Muscle layer of duodenum (tissue), 2 donors: ENCODE results near the gene USP13.

Experiments used
- H3K27ac ChIP-seq: one replicate; pipeline ENCODE4 v1.7.0; 2013; ENCODE audit warnings: mild to moderate bottlenecking, low read length
- H3K27me3 ChIP-seq: one replicate; pipeline ENCODE4 v1.7.0; 2013; ENCODE audit warnings: low read depth, mild to moderate bottlenecking, control low read depth, low read length
- H3K36me3 ChIP-seq, 2 donors: one replicate each; pipeline ENCODE4 v1.7.0; 2013; ENCODE audit warnings: low read length in 2 of 2, control low read depth in 1 of 2, mild to moderate bottlenecking in 1 of 2; ENCODE audit not compliant: insufficient read depth in 2 of 2, control insufficient read depth in 1 of 2
- H3K4me1 ChIP-seq, 2 donors: one replicate each; pipeline ENCODE4 v1.7.0; 2013; ENCODE audit warnings: low read length in 2 of 2, mild to moderate bottlenecking in 2 of 2, control low read depth in 1 of 2, moderate library complexity in 1 of 2; ENCODE audit not compliant: insufficient read depth in 2 of 2, control insufficient read depth in 1 of 2
- H3K4me3 ChIP-seq, 2 donors: one replicate each; pipeline ENCODE4 v1.7.0; 2013; ENCODE audit warnings: low read length in 2 of 2, low read depth in 1 of 2, mild to moderate bottlenecking in 1 of 2
- H3K9me3 ChIP-seq, 2 donors: one replicate each; pipeline ENCODE4 v1.7.0; 2013; ENCODE audit warnings: low read length in 2 of 2, control low read depth in 1 of 2, mild to moderate bottlenecking in 1 of 2; ENCODE audit not compliant: control insufficient read depth in 1 of 2
- donor health status: healthy.

Gene USP13

DNA sequence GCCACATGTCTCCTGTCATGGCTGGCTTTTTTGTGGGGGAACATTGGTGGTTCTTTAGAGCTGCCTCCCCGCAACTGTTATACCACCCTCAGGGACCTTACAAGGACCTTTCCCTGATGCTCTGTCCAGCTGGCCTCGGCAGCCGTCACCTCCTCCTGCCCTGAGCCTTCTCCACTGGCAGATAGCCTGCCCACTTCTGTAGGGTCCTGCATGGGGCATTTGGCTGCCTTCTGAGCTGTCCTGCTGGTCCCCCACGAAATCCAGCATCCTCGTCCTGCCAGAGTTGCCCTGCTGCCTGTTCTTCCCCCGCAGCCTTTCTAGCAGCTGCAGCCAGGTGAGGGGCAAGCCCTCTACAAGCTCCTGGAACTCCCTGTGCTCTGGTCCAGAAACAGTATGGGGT is 86.2 kb downstream of the USP13 start:
- Histone ChIP-seq H3K9me3 (no peaks in the 10 kb centered on the region), H3K4me1 (no peaks in the 10 kb centered on the region), H3K27ac (no peak overlapping the region), H3K36me3 (peaks cover 0 to 5% of the 10 kb centered on the region in 2 donors), H3K27me3 (no peaks in the 10 kb centered on the region), H3K4me3 (no peak overlapping the region)

DNA sequence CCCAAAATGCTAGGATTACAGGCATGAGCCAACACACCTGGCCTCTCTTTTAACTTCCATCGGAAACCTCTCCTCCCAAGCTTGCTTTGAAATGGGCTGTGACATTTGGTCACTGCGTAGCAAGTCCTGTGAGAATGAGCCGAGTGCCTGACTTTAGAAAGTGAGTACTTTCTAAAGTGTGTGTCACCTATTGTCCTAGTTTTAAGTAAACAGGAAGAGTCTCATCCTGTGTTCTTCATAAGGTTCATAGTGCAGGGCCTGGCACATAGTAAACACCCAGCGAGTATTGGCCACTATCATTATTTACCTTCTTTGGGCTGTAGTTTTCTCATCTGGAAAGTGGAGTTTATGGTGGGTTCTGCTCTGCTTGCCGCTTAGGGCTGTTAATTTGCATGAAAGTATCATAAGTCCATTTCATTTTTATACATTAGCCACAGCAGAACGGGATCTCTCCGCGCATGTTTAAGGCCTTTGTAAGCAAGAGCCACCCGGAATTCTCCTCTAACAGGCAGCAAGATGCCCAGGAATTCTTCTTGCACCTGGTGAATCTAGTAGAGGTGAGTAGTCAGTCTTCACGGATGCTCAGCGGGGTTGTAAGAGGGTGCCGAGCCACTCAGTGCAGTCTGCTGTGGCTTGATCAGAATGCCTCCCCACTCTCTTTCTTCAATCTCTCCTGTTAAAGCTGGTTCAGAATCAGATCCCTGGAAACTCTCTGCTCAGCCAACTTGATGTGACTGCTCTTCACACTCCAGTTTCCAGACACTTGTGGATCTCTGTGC is 87.2 kb downstream of the USP13 start:
- no peaks in the 10 kb centered on the region for H3K9me3 ChIP-seq
- H3K4me1 ChIP-seq: no peaks in the 10 kb centered on the region
- no peak overlapping the region for H3K27ac ChIP-seq
- H3K27me3 ChIP-seq: no peaks in the 10 kb centered on the region
- H3K36me3 ChIP-seq: peaks cover 5 to 7% of the 10 kb centered on the region in 2 donors
- H3K4me3 ChIP-seq: no peak overlapping the region

DNA sequence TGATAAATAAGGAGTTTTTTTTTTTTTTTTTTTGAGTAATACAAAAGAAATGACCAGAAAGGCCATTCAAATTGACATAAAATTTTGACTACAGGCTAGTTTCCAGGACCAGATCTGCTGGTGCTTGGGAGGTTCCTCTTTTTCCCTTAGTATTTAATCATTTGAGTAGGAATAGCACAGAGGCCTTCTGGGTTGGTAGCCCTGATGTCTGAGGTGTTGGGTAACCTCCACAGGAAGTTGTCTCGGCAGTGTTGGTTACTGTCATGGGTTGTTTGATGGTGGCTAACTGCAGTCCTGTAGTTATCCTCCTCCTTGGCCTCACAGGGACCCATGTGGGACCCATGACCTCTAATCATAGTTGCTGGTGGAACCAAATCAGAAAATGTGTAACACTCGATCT is 91.1 kb downstream of the USP13 start:
- Histone ChIP-seq H3K9me3 (no peaks in the 10 kb centered on the region), H3K36me3 (peaks cover 5 to 7% of the 10 kb centered on the region in 2 donors), H3K27me3 (no peaks in the 10 kb centered on the region), H3K27ac (no peak overlapping the region), H3K4me3 (no peak overlapping the region), H3K4me1 (no peaks in the 10 kb centered on the region)

DNA sequence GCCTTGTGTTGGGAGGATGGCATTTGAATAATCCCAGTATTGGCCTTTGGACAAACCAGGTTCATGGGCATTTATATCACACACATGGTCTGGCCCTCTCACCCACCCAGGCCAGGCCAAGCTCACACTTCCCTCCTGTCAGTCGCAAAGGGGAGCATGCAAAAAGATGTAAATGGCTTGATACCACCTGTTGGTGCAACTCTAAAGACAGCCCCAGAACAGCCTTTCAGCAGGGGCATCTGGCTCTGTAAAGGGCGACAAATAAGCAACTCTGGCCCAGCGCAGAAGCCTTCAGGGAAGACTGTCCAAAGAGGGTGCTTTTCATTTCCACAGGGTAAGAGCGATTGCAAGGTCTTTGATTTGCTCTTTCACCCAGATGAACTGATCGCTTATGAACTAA is 91.8 kb downstream of the USP13 start:
- no peak overlapping the region for H3K27ac ChIP-seq
- H3K27me3 ChIP-seq: no peaks in the 10 kb centered on the region
- no peak overlapping the region for H3K4me3 ChIP-seq
- H3K9me3 ChIP-seq: no peaks in the 10 kb centered on the region
- peaks cover 5 to 7% of the 10 kb centered on the region in 2 donors for H3K36me3 ChIP-seq
- no peaks in the 10 kb centered on the region for H3K4me1 ChIP-seq

DNA sequence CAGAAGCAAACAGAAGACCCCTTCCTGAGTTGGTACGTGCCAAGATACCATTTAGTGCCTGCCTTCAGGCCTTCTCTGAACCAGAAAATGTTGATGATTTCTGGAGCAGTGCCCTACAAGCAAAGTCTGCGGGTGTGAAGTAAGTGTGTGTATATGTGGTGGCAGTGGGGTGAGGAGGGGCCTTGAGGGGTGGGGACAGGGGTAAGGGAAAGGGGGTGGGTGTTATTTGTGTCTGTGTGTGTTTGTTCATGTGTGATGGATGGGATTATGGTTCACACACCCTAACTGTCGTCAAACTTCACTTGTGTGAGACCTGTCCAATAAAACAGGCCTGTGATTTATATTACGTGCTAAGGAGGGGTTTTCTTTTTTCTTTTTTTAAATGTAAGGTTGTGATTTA is 92.2 kb downstream of the USP13 start:
- Histone ChIP-seq H3K4me1 (no peaks in the 10 kb centered on the region), H3K36me3 (peaks cover 5 to 7% of the 10 kb centered on the region in 2 donors), H3K9me3 (no peaks in the 10 kb centered on the region), H3K27me3 (no peaks in the 10 kb centered on the region), H3K4me3 (no peak overlapping the region), H3K27ac (no peak overlapping the region)

DNA sequence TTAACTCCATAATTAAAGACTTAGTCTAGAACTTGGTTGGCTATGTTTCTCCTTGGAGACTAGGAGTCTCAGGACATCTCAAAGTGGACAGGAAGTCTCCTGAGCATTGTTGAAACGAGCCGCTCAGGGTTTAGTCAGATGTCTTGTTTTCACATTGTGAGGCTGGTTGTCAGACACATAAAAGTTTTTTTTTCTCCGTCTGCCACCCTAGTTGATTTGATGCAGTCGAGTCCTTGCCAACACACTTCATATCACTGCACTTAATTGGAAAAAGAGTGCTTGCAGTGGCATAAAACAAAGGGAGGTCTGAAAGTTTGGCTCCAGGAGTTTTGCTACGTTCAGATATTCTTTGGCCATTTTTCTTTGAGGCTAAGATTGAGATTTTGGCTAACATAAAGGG is 92.9 kb downstream of the USP13 start:
- Histone ChIP-seq H3K9me3 (no peaks in the 10 kb centered on the region), H3K27me3 (no peaks in the 10 kb centered on the region), H3K4me1 (no peaks in the 10 kb centered on the region), H3K27ac (no peak overlapping the region), H3K4me3 (no peak overlapping the region), H3K36me3 (peaks cover 5 to 7% of the 10 kb centered on the region in 2 donors)

DNA sequence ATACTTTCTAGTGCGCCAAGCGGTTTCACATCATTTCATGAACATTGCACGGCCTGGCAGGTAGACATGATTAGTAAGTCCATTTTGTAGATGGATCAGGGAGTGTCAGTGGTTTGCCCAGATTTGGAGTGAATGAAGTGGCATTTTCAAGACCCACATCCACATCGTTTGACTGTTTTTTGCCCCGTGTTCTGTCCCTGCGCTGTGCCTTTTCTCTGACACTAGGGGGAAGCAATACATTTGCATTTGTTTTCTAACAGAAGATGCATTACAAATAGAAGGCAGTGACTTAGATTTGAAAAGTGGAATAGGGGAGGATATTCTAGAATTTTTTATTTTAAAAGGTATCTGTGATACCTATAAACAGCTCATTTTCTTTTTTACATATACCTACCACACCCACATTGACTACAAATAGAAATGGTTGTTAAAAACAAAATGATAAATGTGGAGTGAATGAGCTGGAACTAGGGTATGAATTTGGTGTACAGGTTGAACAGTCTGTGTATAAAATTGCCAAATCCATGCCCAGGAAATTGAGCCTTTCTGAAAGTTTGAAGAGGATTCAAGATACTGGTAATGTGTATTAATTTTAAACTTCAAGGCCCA is 98.0 kb downstream of the USP13 start:
- H3K27me3 ChIP-seq: no peaks in the 10 kb centered on the region
- H3K4me3 ChIP-seq: no peak overlapping the region
- peaks cover 4 to 14% of the 10 kb centered on the region in 2 donors for H3K36me3 ChIP-seq
- no peaks in the 10 kb centered on the region for H3K4me1 ChIP-seq
- H3K9me3 ChIP-seq: no peaks in the 10 kb centered on the region
- no peak overlapping the region for H3K27ac ChIP-seq

DNA sequence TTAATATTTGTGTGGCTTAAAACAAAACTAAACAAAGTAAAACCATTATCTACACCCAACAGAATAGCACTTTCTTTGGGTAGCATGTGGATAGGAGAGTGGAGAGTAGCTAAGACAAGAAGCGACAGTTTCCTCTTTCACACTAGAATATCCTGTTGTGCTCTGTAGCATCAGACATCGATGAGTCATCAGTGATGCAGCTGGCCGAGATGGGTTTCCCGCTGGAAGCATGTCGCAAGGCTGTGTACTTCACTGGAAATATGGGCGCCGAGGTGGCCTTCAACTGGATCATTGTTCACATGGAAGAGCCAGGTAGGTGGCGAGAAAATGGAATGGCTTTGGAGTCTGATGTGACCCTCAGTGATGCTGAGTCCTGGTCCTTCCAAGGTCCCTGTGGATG is 108.1 kb downstream of the USP13 start:
- no peak overlapping the region for H3K27ac ChIP-seq
- H3K4me1 ChIP-seq: no peaks in the 10 kb centered on the region
- peaks cover 5 to 32% of the 10 kb centered on the region in 2 donors for H3K36me3 ChIP-seq
- no peak overlapping the region for H3K4me3 ChIP-seq
- H3K27me3 ChIP-seq: no peaks in the 10 kb centered on the region
- H3K9me3 ChIP-seq: no peaks in the 10 kb centered on the region

DNA sequence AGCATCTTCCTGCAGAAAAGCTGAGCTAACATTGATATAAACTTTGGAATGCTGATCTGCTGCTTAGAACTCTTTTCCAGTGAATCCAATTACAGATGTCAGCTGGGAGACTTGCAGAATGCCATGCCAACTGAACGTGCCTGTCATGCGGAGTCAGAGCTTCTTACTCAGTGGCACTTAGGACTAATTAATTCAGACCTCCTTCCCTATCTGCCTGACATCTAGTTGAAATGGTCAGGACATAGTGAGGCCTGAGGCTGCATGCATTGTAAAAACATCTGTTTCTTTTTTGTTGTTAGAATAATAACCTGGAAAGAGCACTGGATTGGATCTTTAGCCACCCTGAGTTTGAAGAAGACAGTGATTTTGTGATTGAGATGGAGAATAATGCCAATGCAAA is 112.6 kb downstream of the USP13 start:
- H3K4me1 ChIP-seq: no peaks in the 10 kb centered on the region
- no peak overlapping the region for H3K27ac ChIP-seq
- no peak overlapping the region for H3K4me3 ChIP-seq
- no peaks in the 10 kb centered on the region for H3K27me3 ChIP-seq
- peaks cover 5 to 40% of the 10 kb centered on the region in 2 donors for H3K36me3 ChIP-seq
- H3K9me3 ChIP-seq: no peaks in the 10 kb centered on the region

DNA sequence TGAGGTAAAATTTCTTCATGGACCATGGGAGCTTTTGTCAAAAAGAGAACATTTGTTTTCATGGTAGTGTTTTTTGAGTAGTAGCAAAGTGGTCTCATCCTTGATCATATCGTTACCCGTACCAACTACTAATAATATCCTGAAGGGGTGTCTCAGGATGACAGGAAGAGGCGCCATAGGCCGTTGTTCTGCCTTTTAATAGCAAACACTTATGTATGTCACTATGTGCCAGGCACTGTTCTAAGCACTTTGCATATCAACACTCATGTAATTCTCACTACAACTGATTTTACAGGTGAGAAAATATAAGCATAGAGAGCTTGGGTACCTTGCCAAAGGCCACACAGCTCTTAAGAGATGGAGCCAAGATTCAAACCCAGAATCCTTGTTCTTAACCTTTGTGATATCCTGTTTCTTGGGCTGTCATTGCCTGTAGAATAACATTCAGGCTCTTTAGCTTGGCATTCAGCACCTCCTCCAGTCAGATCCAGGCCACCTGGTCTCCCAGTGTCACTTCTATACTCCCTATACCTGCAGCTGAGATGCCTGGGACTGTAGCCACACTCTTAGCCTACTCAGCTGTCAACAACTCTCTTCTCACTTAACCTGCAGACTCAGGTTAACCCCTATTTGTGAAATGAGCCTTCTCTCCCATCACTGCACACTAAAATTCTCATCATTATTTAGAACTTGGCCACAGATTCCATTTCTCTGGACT is 113.7 kb downstream of the USP13 start:
- Histone ChIP-seq H3K36me3 (peaks cover 0 to 29% of the 10 kb centered on the region in 2 donors), H3K9me3 (no peaks in the 10 kb centered on the region), H3K4me1 (no peaks in the 10 kb centered on the region), H3K27ac (no peak overlapping the region), H3K27me3 (no peaks in the 10 kb centered on the region), H3K4me3 (no peak overlapping the region)

DNA sequence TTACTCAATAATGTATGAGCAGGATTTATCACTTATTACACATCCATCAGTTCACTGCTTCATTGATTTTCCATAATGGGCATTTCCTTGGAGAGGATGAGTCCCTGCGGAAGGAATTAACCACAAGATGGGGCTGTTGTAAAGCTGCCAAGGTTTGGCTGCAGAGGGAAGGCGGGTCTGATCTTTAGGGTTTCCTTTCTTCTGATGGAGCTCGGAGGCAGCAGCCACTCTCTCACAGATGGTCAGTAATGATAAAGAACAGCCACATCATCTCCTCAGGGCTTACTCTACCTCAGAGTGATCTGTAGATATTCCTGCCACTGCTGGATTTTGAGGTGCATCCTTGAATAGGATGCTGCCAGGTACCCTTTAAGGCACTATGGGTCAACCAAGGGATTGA is 115.2 kb downstream of the USP13 start:
- Histone ChIP-seq H3K27me3 (no peaks in the 10 kb centered on the region), H3K27ac (no peak overlapping the region), H3K36me3 (peaks cover 0 to 20% of the 10 kb centered on the region in 2 donors), H3K4me1 (no peaks in the 10 kb centered on the region), H3K4me3 (no peak overlapping the region), H3K9me3 (no peaks in the 10 kb centered on the region)
